Esophagus mucosa (tissue), 1 donor: ENCODE data around the gene TRMT112. TPM values are rescaled to one million over a fixed set of nuclear protein-coding genes. Genes with fewer than 3 reads are reported as not detected.

Experiments
- ATAC-seq: fragments of 200-7000 bp; cut with Tn5 transposase; one replicate; pipeline ENCODE4 v1.9.1; 2020
- total RNA-seq: library from RNA; stranded (reverse); gene quantifications from one replicate; pipeline ENCODE4 v1.2.4, GENCODE V29; 2023
- donor health status: DM: yes; HTN: yes; CAD: no.

TRMT112 gene
- total RNA-seq, 1 donor from 2014 or later: 181 TPM

- no peak for ATAC-seq
These were observed 32.0 kb upstream of the TRMT112 start for GRCh38 chr11:64349404-64349803.

GRCh38 chr11:64349025-64349387 lies 31.6 kb upstream of the TRMT112 start:
- ATAC-seq: peak; percentile 2

DNA sequence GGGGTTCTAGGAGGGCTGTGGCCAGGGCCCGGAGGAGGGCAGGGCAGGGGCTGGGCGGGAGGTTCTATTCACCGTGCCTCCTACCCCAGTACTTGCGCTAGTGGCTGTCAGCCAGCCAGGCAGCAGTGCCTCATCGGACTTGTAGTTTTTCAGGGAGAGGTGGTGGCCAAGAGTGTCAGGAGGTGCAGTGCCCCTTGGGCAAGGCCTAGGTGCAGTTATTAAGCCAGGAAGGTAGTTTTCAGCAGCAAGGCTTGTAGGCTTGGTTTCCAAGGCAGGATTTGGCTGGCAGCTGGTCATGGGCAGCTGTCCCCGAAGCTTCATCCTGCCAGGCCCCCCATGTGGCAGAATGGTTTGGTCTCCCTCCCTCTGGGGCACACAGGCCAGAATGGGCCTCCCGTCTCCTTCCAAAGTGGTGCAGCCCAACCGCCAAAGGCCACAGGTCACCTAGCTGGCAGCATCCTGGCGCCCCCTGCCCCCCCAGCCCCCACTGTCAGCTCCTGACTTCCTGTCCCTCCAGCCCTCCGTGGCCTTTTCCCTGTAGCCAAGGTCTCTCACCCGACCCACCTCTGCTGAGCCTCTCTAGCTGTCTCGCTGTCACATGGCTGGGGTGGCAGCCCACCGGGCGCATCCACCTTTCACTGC lies 31.1 kb upstream of the TRMT112 start:
- ATAC-seq: peak; percentile 63

DNA sequence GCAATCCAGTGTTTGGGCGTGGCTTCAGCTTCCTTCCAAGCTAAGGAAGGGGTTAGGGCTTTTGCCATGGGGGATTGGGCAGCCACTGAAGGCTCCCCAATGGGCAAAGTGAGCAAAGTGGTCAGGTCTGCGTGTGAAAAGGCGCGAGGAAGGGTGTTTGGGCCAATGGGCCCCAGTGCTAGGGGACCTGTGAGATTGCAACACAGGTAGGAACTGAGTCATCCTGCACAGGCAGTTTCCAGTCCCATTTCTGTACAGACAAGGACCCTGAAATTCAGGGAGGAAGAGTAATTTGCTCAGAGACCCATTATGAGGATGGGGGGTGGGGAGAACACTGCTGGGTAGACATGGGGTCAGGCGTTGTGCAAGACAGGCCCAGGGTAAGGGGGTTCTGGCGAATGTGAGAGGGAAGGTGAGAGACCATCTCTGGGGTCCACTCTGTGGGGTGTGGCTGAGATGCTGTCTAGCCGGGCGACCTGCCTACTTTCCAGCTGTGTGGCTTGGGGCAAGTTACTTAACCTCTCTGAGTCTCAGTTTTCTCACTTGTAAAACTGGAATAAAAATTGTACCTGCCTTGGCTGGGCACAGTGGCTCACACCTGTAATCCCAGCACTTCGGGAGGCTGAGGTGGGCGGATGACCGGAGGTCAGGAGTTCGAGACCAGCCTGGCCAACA lies 30.0 kb upstream of the TRMT112 start:
- peak; percentile 13 for ATAC-seq

DNA sequence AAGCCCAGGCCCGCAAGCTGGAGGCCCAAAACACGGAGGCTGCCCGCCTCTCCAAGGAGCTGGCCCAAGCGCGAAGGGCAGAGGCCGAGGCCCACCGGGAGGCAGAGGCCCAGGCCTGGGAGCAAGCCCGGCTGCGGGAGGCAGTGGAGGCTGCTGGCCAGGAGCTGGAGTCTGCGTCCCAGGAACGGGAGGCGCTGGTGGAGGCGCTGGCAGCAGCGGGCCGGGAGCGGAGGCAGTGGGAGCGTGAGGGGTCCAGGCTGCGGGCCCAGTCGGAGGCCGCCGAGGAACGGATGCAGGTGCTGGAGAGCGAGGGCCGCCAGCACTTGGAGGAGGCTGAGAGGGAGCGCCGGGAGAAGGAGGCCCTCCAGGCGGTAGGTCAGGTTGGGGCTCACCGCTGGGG lies 27.4 kb upstream of the TRMT112 start:
- ATAC-seq: no peak

GRCh38 chr11:64343767-64344559 lies 26.6 kb upstream of the TRMT112 start:
- no peak for ATAC-seq

- no peak for ATAC-seq
These were observed 25.7 kb upstream of the TRMT112 start for GRCh38 chr11:64342869-64343745.

DNA sequence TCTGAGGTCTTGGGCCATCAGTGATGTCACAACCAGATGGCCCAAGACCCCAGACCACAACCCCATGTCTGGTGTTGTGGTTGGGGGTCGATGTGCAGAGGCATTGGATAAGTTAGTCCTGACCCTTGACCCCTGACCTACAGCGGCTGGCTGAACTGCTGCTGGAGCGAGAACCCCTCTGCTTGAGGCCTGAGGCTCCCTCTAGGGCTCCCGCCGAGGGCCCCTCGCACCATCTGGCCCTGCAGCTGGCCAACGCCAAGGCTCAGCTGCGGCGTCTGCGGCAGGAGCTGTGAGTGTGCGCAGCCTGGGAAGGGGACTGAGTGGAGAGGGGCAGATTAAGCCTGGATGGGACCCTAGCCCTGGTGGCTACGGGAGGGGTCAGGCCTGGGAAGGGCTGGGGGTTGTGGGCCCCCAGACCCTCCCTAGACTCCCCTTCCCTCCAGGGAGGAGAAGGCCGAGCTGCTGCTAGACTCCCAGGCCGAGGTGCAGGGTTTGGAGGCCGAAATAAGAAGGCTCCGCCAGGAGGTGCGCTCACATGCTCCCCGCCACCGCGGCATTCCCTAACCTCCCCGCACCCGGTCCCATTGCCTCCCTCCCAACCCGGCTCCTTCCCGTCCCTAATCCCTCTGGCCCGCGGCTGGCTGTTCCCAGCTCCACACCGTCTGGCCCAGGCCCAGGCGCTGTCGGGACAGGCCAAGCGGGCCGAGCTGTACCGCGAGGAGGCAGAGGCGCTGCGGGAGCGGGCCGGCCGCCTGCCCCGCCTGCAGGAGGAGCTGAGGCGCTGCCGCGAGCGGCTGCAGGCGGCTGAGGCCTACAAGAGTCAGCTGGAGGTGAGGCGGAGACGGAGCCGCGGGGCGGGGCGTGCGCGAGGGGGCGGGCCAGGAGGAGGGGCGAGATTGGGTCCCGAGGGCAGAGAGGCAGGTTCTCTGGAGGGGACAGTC lies 24.8 kb upstream of the TRMT112 start:
- ATAC-seq: peak; percentile 85

GRCh38 chr11:64341429-64341828 lies 24.1 kb upstream of the TRMT112 start:
- no peak for ATAC-seq

GRCh38 chr11:64340671-64341335 lies 23.4 kb upstream of the TRMT112 start:
- no peak for ATAC-seq

DNA sequence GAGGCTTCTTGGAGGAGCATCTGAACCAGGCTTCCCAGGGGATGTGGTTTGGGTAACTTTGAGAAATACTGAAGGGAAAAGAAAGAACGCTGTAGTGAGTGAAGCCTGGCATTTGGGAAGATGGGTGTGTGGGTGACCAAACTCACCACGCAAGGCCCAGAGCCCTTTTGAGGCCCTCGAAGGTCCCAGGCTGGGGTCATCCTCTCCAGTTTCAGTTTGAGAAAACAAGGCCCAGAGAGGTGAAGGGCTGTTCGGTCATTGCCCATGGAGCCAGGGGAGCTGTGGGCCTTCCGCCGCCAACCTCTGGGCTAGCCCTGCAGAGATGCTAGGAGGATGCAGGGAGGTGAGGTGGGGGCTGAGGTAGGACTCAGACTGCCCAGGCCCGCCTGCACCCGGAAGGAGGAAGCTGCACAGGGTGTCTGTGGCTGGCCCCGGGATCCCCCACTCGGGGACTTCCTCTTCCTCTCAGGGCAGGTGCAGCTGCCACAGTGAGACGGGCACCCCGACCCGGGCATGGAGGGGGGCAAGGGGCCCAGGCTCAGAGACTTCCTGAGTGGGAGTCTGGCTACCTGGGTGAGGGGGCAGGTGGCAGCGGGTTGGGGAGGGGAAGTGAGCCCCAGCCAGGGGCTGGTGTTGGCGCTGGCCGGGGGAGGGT lies 22.5 kb upstream of the TRMT112 start, which contains the start of gene CCDC88B:
CCDC88B (plus strand) TSS at position 451 of the 655 bp plus-strand sequence; CDS start at position 514, 63 bp downstream.
- ATAC-seq: peak; percentile 13

- ATAC-seq: no peak
These were observed 21.9 kb upstream of the TRMT112 start for GRCh38 chr11:64339286-64339685.

DNA sequence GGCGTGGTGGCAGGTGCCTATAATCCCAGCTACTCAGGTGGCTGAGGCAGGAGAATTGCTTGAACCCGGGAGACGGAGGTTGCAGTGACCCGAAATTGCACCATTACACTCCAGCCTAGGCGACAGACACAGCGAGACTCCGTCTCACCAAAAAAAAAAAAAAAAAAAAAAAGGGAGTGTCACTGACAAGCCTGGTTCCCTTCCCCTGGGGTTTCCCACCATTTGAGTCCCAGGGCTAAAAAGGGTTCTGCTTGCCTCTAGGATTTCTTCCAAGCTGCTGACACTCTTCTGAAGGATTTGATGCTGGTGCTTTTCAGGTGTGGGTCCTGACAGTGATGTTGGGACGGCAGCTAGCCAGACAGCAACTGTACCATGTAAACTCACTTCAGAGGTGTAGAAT lies 21.4 kb upstream of the TRMT112 start:
- no peak for ATAC-seq

GRCh38 chr11:64337538-64338249 lies 20.3 kb upstream of the TRMT112 start:
- ATAC-seq: no peak

GRCh38 chr11:64334764-64335735 lies 17.7 kb upstream of the TRMT112 start:
- peak; percentile 91 for ATAC-seq

- ATAC-seq: no peak
These were observed 16.2 kb upstream of the TRMT112 start for GRCh38 chr11:64333556-64333955.

- peak; percentile 83 for ATAC-seq
These were observed 14.4 kb upstream of the TRMT112 start for GRCh38 chr11:64331569-64332371.
